Measurements from ENCODE around the gene ZNF142. TPM values are rescaled to one million over a fixed set of nuclear protein-coding genes. Genes with fewer than 3 reads are reported as not detected.

The ZNF142 gene
- total RNA-seq, 4 donors from 2014 or later, result 27.4 to 38.7 (median 30.7) TPM

Other genes starting within 250 kb of the ZNF142 start
- gene VIL1, start 240.5 kb downstream of the ZNF142 start, total RNA-seq, result 1 to 10 TPM in 2 of 4 donors, under 1 TPM in 2; 0.21 to 3.3 (median 1.1) TPM
- gene USP37, start 91.3 kb downstream of the ZNF142 start, total RNA-seq, result 10 to 100 TPM; 10.2 to 25.9 (median 20.5) TPM
- gene CNOT9, start 90.8 kb downstream of the ZNF142 start, total RNA-seq, result 10 to 100 TPM; 41.9 to 77.6 (median 46.7) TPM
- gene PLCD4, start 51.7 kb downstream of the ZNF142 start, total RNA-seq, result 1 to 10 TPM in 3 of 4 donors, under 1 TPM in 1; 0.55 to 2.5 (median 1.5) TPM
- 10 to 100 TPM; 30.3 to 72.8 (median 39.2) TPM for gene BCS1L, start 60 bp upstream of the ZNF142 start, total RNA-seq
- 10 to 100 TPM; 19.0 to 42.6 (median 23.2) TPM for gene RNF25, start 12.4 kb upstream of the ZNF142 start, total RNA-seq
- 10 to 100 TPM; 20.7 to 43.4 (median 21.9) TPM for gene STK36, start 12.5 kb upstream of the ZNF142 start, total RNA-seq
- 10 to 100 TPM; 18.9 to 43.5 (median 25.2) TPM for gene TTLL4, start 51.2 kb upstream of the ZNF142 start, total RNA-seq
- gene CYP27A1, start 122.5 kb upstream of the ZNF142 start, total RNA-seq, result 10 to 100 TPM; 17.4 to 30.7 (median 21.8) TPM
- gene PRKAG3, start 172.2 kb upstream of the ZNF142 start, total RNA-seq, result under 1 TPM in 1 of 4 donors, not detected in 3; 0.26 TPM
- 1 to 10 TPM; 1.4 to 3.7 (median 2.3) TPM for gene WNT6, start 200.2 kb upstream of the ZNF142 start, total RNA-seq
- 10 to 100 TPM; 14.3 to 20.7 (median 16.3) TPM for gene WNT10A, start 221.2 kb upstream of the ZNF142 start, total RNA-seq

Data from suprapubic skin (tissue), 4 donors.